ENCODE data around the gene BTBD2.

BTBD2 gene

DNA sequence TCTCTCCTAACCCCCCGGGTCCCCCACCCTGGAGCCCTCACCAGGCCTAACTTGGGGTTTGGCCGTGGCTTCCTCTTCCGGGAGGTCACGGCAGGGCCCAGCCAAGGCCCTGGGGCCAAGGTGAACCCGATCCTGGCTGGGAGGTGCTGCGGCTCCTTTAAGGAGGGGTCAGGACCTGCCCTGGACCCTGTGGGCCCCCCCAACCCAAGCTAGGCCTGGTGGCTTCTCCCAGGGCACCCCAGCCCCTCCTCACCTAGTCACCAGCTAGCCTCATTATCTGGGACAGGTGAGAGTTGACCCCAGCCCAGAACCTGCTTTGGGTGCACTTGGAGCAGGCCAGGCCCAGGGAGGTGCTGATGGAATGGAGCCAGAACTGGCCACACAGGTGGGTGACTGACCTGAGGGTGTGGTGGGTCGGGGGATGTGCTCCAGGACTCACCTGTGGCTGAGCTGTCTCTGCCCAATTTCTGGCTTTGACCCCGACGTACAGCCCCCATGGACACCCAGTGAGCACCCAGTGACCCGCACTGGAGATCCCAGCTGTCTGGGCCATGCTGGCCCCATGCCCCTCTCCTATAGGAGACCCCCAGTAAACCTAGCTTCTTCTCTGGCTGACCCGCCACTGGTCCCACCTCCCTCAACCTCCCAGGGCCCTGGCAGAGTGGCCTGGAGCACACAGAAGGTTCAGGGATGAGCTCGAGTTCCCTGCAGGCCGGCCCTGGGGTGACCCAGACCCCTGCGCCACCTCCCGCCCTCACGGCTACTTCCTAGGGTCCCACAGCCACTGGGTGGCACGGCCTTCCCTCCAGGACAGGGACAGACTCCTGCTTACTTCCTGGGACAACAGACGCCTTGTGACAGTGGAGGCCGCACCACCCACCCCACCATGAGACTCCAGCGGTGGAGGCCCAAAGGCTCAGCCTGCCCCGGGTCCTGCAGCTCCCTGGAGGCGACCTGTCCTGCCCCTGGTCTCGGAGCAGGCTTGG lies 42.3 kb upstream of the BTBD2 start:
- TF ChIP-seq, protein P1, sequence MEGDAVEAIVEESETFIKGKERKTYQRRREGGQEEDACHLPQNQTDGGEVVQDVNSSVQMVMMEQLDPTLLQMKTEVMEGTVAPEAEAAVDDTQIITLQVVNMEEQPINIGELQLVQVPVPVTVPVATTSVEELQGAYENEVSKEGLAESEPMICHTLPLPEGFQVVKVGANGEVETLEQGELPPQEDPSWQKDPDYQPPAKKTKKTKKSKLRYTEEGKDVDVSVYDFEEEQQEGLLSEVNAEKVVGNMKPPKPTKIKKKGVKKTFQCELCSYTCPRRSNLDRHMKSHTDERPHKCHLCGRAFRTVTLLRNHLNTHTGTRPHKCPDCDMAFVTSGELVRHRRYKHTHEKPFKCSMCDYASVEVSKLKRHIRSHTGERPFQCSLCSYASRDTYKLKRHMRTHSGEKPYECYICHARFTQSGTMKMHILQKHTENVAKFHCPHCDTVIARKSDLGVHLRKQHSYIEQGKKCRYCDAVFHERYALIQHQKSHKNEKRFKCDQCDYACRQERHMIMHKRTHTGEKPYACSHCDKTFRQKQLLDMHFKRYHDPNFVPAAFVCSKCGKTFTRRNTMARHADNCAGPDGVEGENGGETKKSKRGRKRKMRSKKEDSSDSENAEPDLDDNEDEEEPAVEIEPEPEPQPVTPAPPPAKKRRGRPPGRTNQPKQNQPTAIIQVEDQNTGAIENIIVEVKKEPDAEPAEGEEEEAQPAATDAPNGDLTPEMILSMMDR (IDR thresholded peaks at IDR 0.05; ENCODE audit: insufficient read depth, low read length, poor library complexity, severe bottlenecking) = no peak
- DNase-seq (ENCODE audit: extremely low read depth, insufficient read length) = no peak

DNA sequence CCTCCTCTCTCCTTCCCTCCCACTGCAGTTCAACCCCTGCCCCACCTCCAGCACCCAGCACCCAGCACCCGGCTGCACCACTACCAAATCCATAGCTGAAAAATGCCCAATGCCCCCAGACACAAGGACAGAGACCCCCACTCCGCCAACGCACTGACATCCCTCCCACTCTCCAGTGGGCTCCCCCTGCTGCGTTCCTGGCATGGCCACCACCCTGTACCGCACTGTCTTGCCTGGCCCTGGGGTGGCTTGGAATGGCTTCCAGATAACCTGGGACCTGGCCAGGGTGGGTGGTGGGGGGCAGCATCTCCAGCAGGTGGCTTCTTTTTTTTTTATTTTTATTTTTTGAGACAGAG lies 41.3 kb upstream of the BTBD2 start:
- Histone ChIP-seq H3K27me3 (replicated peaks; ENCODE audit: control insufficient read depth, insufficient read depth, low read length) (no peaks in the 10 kb centered on the region), H3K36me3 (ENCODE audit: control insufficient read depth, insufficient read depth, low read length) (no peaks in the 10 kb centered on the region), H3K4me3 (replicated peaks; ENCODE audit: low read depth, low read length) (no peak overlapping the region)
- DNase-seq (ENCODE audit: extremely low read depth, insufficient read length) = no peak
- TF ChIP-seq, protein P1 (IDR thresholded peaks at IDR 0.05; ENCODE audit: insufficient read depth, low read length, poor library complexity, severe bottlenecking) = no peak

More for the DNA sequence above, 42.3 kb upstream of the BTBD2 start:
- Histone ChIP-seq H3K4me3 (replicated peaks; ENCODE audit: low read depth, low read length) (no peak overlapping the region), H3K36me3 (ENCODE audit: control insufficient read depth, insufficient read depth, low read length) (no peaks in the 10 kb centered on the region), H3K27me3 (replicated peaks; ENCODE audit: control insufficient read depth, insufficient read depth, low read length) (no peaks in the 10 kb centered on the region)

GRCh38 chr19:2055931-2056836 lies 40.7 kb upstream of the BTBD2 start:
- Histone ChIP-seq H3K4me3 (replicated peaks; ENCODE audit: low read depth, low read length) (peak overlapping the region; percentile 48), H3K27me3 (replicated peaks; ENCODE audit: control insufficient read depth, insufficient read depth, low read length) (no peaks in the 10 kb centered on the region), H3K36me3 (ENCODE audit: control insufficient read depth, insufficient read depth, low read length) (no peaks in the 10 kb centered on the region)
- TF ChIP-seq, protein P1 (IDR thresholded peaks at IDR 0.05; ENCODE audit: insufficient read depth, low read length, poor library complexity, severe bottlenecking) = peak; percentile 23
- DNase-seq (ENCODE audit: extremely low read depth, insufficient read length) = peak; percentile 44

DNA sequence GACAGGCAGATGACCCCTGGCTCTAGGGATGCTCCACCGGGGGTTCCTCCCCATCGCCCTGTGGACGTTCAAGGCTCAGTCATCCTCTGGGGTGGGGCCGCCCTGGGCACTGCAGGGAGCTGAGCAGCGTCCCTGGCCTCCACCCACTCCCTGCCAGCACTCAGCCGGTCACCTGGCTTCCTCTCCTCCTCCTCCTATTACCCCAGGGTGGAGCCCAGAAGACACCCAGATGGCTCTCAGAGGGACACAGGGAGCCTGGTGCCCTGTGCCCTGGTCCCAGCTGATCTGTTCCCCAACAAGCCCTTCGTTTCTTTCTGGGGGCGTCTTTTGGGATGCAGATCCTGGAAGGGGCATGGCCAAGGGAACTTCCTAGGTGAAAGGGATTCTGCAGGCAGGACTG lies 39.2 kb upstream of the BTBD2 start:
- TF ChIP-seq, protein P1 (IDR thresholded peaks at IDR 0.05; ENCODE audit: insufficient read depth, low read length, poor library complexity, severe bottlenecking) = no peak
- Histone ChIP-seq H3K36me3 (ENCODE audit: control insufficient read depth, insufficient read depth, low read length) (no peaks in the 10 kb centered on the region), H3K4me3 (replicated peaks; ENCODE audit: low read depth, low read length) (peak overlapping the region; percentile 8; the same call in 1 of the 2 replicates), H3K27me3 (replicated peaks; ENCODE audit: control insufficient read depth, insufficient read depth, low read length) (no peaks in the 10 kb centered on the region)
- DNase-seq (ENCODE audit: extremely low read depth, insufficient read length) = peak; percentile 61

DNA sequence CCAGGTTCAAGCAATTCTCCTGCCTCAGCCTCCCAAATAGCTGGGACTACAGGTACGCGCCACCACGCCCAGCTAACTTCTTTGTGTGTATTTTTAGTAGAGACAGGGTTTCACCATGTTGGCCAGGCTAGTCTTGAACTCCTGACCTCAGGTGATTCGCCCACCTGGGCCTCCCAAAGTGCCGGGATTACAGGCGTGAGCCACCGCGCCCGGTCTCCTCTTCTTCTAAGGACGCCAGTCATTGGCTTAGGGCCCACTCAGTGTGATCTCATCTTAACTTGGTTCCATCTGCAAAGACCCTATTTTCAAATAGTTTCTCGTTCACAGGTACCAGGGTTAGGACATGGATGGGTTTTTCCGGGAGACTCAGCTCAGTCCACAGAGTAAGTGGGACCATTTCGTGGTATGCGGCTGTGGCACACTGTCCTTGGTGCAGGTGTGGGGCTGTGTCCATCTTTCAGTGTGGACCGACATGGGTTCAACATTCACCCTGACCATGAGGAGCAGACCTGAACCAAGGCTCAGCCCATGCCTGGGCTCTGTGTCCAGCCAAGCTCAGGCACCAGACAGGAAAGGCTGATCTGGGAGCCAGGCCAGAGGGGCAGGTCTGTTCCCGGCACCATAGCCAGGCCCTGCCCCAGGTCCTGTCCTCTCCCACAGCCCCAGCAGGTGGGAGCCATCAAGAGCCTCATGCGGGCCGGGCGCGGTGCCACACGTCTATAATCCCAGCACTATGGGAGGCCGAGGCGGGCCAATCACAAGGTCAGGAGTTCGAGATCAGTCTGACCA lies 38.3 kb upstream of the BTBD2 start:
- no peaks in the 10 kb centered on the region for H3K27me3 ChIP-seq (replicated peaks; ENCODE audit: control insufficient read depth, insufficient read depth, low read length)
- TF ChIP-seq, protein P1 (IDR thresholded peaks at IDR 0.05; ENCODE audit: insufficient read depth, low read length, poor library complexity, severe bottlenecking) = no peak

More for the DNA sequence above, 38.3 kb upstream of the BTBD2 start:
- H3K36me3 ChIP-seq (ENCODE audit: control insufficient read depth, insufficient read depth, low read length) = peaks cover 8% of the 10 kb centered on the region
- no peak overlapping the region for H3K4me3 ChIP-seq (replicated peaks; ENCODE audit: low read depth, low read length)
- DNase-seq (ENCODE audit: extremely low read depth, insufficient read length) = peak; percentile 18

Data from GM06990 (cell line).